Epithelial cell of proximal tubule (primary cell): ENCODE results near the gene FAM241B. TPM values are rescaled to one million over a fixed set of nuclear protein-coding genes. Genes with fewer than 3 reads are reported as not detected.

Experiments
- DNase-seq: peaks from one replicate; pipeline ENCODE4 v3.0.0-alpha.2; 2011; ENCODE audit warnings: low read depth
- H3K4me3 ChIP-seq: 2 replicates; pipeline ENCODE4 v1.5.1; 2011; ENCODE audit warnings: low read depth, mild to moderate bottlenecking, low read length
- CTCF ChIP-seq: conservative IDR thresholded peaks from 2 replicates; pipeline ENCODE4 v1.5.1; 2012; ENCODE audit warnings: low read depth, mild to moderate bottlenecking, low read length
- total RNA-seq: library from RNA; depleted of rRNA; stranded (reverse); fragments of >200 nt; gene quantifications from 2 replicates; pipeline ENCODE4 v1.2.3, GENCODE V29; 2015

The FAM241B gene
- total RNA-seq, 1 donor from 2014 or later: 4.2 TPM

GRCh38 chr10:69653561-69653960, 23.5 kb downstream of the FAM241B start:
- no peak overlapping the region for H3K4me3 ChIP-seq
- DNase-seq: no peak
- no peak for TF ChIP-seq CTCF

- H3K4me3 ChIP-seq: no peak overlapping the region
- no peak for TF ChIP-seq CTCF
- no peak for DNase-seq
Measured at GRCh38 chr10:69655124-69655867, 25.2 kb downstream of the FAM241B start.

GRCh38 chr10:69655868-69656555, 26.0 kb downstream of the FAM241B start:
- DNase-seq: no peak
- TF ChIP-seq CTCF: no peak

GRCh38 chr10:69656742-69657269, 26.8 kb downstream of the FAM241B start:
- DNase-seq: no peak
- TF ChIP-seq CTCF: no peak
- H3K4me3 ChIP-seq: no peak overlapping the region

More at GRCh38 chr10:69655868-69656555, 26.0 kb downstream of the FAM241B start:
- no peak overlapping the region for H3K4me3 ChIP-seq

- no peak for DNase-seq
- no peak overlapping the region for H3K4me3 ChIP-seq
- no peak for TF ChIP-seq CTCF
Measured at GRCh38 chr10:69657430-69657829, 27.4 kb downstream of the FAM241B start.

GRCh38 chr10:69657866-69658265, 27.8 kb downstream of the FAM241B start:
- no peak for DNase-seq
- no peak for TF ChIP-seq CTCF
- H3K4me3 ChIP-seq: no peak overlapping the region
